Midbrain (tissue), 1 donor: ENCODE results near the gene ITIH2.
A peak's percentile ranks its signal among the peaks of the same experiment; 100 is the strongest.
"Not testable (repeated sequence)": the region's sequence is repeated elsewhere in the genome, so short reads cannot be mapped to it uniquely, and the experiment has no call there.

ENCODE experiments used
- DNase-seq: peaks from one replicate; lab custom pipeline; 2025; lab: John Stamatoyannopoulos, UW

Gene ITIH2

DNA sequence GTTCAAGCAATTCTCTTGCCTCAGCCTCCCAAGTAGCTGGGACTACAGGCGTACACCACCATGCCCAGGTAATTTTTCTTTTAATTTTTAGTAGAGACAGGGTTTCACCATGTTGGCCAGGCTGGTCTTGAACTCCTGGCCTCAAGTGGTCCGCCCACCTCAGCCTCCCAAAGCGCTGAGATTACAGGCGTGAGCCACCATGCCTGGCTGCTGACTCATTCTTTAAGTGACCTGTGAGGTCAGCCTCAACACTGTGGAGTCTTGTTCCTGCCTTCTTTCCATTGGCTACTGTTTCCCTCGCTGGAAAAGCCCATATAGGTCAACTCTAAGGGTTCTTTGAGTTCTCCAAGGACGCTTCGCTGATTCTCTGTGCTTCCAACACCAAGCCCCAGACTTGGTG, 45.5 kb downstream of the ITIH2 start:
- DNase-seq: not testable (repeated sequence)

DNA sequence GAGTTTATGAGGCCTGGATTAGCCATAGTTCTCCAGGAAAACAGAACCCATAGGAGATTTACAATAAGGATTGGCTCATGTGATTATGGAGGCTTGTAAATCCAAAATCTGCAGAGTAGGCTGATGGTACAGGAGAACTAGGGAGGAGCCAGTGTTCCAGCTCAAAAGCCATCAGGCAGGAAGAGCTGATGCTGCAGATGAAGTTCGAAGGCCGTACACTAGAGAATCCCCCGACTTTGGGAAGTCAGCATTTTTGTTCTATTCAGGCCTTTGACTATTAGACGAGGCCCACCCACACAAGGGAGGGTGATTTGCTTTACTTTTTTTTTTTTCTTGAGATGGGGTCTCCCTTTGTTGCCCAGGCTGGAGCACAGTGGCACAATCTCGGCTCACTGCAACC, 47.1 kb downstream of the ITIH2 start:
- no peak for DNase-seq

DNA sequence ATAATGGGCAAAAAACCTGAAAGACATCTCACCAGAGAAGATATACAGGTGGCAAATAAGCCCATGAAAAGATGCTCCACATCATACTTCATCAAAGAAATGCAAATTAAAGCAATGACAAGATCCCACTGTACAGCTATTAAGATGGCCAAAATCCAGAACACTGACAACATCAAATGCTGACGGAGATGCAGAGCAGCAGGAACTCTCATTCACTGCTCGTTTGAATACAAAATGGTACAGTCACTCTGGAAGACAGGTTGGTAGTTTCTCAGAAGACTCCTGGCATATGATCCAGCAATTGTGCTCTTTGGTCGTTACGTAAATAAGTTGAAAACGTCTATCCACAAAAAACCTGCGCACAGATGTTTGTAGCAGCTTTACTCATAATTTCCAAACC, 49.1 kb downstream of the ITIH2 start:
- no peak for DNase-seq

DNA sequence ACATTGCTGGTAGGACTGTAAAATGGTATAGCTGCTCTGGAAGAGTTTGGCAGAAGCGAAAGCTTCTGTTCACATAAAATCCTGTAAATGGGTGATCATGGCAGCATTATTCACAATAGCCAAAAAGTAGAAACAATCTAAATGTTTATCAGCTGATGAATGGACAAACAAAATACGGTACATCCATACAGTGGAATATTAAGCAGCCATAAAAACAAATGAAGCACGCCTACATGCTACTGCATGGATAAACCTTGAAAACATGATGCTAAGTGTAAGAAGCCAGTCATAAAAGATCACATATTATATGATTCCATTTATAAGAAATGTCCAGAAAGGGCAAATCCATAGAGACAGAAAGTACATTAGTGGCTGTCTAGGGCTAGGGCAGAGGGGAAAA, 52.0 kb downstream of the ITIH2 start:
- DNase-seq: no peak

DNA sequence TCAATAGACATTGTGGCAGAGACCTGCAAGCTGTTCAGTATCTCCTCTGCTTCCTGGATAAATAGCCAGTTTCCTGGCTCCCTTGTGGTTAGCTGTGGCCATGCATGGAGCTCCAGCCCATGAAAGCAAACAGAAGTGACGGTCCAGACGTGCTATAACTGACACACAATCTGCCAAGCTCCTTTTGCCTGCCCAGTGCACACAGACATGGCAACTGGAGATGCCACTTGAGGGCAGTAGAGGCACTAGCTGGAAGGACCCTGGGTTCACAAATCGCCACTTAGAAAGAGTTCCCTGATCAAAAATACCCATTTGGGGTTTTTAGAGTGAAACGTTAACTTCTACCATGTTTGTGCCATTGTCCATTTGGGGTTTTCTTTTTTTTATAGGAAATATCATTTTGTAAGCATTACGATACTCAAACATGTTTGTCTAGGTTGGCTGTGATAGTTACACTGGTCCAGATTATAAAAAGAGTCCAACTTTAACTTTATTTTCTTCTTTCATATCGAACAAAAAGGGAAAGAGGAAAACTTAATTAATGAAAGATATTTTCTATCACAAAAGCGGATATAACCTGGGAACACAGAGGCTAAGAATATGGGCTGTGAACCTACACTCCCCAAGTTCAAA, 53.4 kb downstream of the ITIH2 start:
- no peak for DNase-seq

DNA sequence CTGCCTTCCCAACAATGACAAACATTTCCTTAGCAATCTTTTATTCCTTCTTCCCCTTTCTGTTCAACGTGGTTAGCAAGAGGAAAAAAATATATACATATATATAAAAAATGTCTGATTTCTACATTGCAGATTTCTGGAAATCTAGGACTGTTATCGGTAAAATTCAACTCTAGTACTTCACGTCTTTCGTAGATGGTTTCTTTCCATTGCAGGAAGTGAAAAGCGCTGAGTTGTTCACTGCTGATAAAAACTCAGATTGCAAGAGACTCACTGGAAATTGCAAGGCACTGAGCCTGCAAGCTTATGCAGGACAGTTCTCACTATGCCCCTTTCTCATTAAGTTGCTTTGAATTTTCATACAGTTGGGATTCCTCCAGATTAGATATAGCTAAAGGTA, 60.8 kb downstream of the ITIH2 start:
- no peak for DNase-seq

DNA sequence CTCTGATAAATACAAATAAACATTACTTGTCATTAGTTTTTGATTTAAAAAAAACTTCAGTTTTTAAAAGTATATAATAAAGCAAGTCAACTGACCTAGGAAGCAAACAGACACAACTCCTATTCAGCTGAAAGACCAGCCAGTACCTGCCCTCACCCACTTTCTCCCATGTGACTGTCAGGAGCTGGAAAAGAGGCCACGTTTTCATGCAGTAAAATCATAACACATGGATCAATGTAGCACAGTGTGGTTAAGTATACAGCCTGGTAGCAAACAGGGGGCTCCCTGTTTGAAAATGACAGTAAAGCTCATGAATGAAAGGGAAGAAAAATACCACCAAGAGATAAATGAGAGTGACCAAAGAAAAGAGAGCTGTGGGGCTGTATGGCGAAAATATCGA, 63.1 kb downstream of the ITIH2 start:
- DNase-seq: no peak

DNA sequence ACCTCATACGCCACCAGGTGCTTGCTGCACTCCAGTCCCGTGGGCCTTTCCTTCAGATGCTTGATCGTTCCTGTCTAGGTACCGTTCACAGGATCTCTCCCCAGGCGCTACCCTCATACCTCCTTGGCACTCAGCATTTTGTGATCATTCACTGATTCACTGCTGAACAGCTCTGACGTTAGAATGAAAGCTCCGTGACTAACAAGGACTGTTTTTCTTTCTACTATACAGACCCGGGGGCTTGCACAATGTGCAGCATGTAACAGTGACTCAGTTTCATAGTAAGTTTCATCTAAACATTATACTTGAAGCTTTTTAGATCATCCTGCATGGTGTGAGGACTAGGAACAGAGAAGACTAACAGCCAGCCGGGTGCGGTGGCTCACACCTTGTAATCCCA, 64.1 kb downstream of the ITIH2 start:
- no peak for DNase-seq

DNA sequence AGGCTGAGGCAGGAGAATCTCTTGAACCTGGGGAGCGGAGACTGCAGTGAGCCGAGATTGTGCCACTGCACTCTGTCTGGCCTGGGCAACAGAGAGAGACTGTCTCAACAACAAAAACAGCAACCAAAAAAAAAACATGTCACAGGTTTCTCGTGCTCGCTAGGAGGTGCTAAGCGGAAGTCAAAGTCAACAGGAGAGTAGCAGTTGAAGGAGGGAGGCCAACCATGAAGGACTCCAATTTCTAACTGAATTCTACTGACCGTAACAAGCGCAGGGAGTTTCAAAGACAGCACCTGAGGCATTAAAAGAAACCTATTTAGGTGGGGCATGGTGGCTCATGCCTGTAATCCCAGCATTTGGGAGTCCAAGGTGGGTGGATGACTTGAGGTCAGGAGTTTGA, 65.3 kb downstream of the ITIH2 start:
- no peak for DNase-seq

DNA sequence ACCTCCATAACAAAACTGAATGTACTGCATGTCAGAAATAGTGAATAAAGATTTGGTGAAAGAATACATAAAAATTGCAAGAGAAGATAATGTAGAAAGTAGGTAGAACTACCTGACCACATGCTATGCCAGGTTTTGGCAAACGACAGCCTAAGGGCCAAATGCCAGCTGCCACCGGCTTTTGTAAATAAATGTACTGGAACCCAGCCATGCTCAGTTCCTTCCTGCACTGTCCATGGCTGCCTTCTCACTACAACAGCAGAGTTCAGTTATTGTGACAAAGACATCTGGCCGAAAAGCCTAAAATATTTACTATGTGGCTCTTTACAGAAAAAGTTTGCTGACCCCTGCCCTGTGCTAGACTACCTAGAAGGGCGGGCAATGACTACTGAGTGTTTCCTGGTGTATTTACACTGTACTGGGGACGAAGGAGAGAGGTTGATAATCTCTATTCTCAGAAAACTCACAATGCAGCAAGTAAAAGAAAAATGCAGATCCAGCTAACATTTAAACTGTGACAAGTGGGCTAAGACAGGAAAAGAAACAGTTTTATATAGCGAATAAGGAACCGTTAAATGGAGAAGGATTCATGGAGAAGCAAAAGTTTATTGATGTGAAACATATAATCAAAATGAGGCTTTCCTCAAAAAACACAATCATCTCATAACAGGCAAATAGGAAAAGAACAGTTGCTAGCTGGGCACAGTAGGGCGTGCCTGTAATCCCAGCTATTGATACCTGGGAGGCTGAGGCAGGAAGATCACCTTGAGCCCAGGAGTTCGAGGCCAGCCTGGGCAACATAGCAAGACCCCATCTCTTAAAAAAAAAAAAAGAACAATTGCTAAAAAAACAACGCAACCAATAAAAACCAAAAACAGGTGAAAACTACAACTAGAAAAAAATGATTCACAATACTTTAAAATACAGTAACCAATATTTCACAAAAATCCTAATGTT, 71.0 kb downstream of the ITIH2 start:
- DNase-seq: no peak

DNA sequence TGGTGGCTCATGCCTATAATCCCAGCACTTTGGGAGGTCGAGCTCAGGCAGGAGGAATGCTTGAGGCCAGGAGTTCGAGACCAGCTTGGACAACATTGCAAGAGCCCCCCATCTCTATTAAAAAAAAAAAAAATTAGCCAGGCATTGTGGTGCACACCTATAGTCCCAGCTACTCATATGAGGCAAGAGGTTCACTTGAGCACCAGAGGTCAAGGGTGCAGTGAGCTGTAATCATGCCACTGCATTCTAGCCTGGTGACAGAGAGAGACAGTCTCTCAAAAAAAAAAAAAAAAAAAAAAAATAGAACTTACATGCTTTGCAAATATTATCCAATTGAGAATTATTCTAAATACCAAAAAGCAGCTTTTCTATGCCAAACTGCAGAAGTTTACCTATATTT, 73.7 kb downstream of the ITIH2 start:
- no peak for DNase-seq

DNA sequence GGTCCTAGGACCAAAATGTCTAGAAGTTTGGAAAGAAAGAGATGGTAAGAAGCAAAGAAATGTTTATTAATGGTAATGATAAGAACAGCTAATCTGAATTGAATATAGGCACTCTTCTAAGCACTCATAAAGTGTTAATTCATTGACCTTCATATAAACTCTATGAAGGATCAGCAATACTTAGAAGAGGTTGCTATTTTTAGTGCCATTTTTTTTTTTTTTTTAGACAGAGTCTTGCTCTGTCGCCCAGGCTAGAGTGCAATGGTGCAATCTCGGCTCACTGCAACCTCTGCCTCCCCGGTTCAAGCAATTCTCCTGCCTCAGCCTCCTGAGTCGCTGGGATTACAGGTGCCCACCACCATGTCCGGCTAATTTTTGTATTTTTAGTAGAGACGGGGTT, 79.1 kb downstream of the ITIH2 start:
- not testable (repeated sequence) for DNase-seq

DNA sequence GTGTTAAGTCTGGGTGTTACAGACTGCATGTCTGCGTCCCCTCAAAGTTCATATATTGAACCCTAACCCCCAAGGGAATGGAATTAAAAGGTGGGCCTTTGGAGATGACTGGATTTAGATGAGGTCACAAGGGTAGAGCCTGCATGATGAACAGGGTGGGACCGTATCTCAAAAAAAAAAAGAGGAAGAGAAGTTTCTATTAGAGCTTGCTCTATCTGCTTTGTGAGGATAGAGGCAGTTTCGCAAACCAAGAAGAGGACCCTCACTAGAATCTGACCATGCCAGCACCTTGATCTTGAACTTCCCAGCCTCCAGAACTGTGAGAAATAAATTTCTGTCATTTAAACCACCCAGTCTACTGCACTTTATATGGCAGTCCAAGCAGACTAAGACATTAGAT, 83.3 kb downstream of the ITIH2 start:
- DNase-seq: no peak

DNA sequence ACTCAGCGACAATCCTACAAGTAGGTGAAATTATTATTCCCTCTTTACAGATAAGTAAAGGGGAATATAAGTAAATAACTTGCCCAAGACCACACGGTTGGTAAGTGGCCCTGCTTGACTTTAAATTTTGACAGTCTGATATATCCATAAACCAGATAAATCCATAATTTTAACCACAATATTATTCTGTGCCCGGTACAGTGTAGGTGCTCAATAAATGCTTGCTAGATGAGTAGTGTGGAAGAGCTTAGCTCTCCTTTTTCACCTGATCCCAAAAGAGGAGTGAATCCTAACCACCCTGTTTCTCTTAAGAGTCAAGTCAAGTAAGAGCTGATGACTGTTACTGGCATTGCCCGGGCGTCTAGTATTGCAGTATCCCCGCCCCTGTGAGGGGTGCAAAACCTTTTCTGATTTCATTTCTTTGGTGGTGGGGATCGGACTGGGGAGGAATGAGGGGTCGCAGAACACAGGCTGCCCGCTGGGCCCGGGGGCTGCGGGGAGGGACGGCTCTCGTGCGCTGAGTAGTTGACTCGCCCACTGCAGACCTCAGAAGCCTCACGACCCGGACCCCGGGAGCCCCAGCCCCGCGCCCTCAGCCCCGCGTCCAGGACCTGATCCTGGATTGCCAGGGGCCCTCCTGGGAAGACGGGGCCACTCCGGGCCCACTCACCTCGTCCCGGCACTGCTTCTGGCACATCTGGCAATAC, 84.2 kb downstream of the ITIH2 start:
- DNase-seq: no peak

DNA sequence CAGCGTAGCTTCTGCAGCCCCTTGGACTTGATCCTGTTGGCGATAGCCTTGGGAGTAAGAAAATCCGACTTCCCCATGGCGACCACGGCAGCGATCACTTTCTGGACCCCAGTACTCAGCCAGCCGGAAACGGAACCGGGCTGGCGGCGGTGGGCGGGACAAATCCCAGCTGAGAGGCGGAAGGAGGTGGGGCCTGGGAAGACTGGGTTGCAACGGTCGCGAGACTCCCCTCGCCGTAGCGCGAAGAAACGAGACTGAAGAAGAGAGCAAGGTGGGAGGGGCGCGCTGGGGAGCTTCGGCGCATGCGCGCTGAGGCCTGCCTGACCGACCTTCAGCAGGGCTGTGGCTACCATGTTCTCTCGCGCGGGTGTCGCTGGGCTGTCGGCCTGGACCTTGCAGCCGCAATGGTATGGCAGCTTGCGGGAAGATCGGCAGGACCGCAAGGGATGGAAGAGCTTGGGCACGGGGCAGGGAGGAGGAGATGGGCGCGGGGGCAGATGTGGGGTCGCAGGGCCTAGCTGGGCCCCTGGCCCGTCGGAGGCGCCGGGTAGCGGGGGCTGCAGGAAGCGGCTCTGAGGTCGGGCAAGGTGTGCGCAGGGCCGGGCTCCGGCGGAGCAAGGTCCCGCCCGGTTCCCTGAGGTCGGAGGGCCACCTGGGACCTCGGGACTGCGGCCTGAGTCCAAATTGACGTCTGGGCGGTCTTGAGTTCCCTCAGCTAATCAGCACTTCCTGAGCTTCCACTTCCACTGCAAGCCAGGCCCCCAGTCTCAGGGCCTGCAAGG, 84.9 kb downstream of the ITIH2 start, which contains the start of the genes ATP5F1C and KIN:
Gene ATP5F1C, plus strand, starts transcription at position 321 of the 782 bp plus-strand sequence. Its CDS starts 31 bp downstream, at position 352.
Gene KIN, minus strand, starts transcription at position 137 of the 782 bp plus-strand sequence. Its CDS starts 60 bp downstream, at position 77.
- DNase-seq: peak; percentile 98

DNA sequence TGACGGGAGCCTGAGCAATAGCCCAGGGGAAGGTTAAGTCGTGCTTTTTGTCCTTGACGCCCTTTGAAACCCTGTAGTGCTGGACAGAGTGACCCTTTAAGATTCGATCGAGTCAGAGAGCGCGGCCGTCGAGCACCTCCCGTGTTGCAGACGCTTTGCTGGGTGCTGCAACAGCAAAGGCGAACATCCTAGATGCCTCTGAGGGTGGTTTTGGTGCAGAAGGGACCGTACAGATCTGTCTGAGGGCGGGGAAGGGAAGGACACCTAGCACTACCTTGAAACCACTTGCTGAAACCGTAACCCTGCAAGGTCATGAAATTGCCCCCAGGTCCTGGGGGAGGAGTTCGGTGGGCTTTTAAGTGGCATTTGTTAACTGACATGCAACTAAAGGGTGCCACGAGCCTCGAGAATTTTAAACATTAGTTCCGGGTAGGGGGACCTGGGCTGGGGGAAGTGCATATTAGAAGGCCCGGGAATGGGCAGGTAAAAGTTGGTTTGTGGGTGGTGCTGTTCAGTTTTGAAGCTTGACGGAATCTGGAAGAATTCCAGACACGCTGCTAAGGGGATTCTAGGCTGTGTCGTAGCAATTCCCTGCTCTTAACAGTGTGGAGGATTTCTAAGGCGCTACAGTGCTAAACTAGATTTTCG, 85.6 kb downstream of the ITIH2 start:
- DNase-seq: no peak

DNA sequence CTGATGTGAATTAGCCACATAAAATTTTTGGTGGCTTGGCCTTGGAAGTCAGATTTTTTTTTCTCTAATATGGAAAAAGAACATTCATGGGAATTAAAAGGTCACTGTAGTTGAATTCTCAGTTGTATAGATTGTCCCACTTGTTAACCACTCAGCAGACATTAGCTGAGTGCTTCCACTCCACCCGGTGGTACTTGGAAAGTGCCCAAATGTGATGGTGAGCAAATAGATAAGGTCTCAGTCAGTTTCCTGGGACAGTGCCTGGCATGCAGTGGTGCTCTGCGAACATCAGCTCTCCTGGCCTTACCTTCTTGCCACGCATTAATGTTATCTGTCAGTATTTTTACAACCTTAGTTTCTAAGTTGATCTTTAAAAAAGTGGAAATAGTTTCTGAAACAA, 86.3 kb downstream of the ITIH2 start:
- no peak for DNase-seq

DNA sequence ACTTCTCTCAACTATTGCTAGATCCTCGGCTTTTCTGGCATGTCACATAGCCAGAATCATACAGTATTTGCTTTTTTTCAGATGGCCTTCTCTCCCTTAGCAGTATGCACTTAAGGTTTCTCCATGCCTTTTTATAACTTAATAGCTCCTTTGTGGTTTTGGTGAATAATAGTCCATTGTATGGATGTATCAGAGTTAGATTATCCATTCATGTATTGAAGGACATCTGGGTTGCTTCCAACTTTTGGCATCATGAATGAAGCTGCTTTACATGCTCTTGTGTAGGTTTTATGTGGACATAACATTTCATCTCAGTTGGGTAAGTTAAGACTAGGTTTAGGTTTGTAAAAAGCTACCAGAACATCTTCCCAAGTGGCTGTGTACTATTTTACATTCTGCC, 89.4 kb downstream of the ITIH2 start:
- no peak for DNase-seq

DNA sequence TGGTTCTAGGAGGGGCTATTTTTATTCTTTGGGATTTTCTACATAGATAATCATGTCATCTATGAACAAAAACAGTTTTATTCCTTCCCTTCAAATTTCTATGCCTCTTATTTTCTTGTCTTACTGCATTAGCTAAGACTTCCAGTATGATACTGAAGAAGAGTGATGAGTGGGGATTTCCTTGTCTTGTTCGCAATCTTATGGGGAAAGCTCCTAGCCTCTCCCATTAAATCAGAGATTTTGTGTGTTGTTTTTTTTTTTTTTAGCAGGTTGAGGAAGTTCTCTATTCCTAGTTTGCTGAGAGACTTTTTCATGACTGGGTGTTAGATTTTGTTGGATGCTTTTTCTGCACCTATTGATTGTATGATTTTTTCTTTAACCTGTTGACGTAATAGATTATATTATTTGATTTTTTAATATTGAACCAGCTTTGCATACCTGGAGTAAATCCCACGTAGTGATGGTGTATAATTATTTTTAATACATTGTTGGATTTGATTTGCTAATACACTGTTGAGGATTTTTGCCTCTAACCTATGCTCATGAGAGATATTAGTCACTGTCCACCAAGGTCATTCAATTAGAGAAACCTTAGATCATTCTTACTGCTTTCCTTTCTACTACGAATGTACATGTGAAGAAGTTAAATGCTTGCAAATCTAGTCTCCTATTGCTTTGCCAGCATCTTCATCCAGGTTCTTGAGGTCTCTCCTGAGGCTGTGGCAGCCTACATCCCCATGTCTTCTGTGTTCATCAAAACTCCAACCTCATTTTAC, 91.3 kb downstream of the ITIH2 start:
- DNase-seq: no peak

DNA sequence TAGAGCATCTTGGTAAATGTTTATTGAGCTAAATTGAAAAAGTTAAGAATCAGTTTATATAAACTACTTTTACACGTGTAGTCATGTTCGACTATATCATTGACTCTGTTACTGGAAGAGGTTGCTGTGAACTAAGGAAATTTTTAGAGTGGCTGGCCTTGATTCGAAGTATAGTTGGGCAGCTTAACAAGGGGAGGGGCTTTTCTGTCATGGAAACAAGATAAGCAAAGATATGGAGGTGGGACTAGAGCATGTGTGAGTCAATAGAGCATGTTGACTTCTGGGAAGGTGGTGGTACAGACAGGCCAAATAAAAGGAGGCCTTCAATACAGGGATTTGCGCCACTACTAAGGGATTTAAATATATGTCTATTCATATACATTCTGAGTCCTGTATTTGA, 92.5 kb downstream of the ITIH2 start:
- no peak for DNase-seq
